Measurements from ENCODE around the gene HEXIM1.

Gene HEXIM1

GRCh38 chr17:45136846-45137560 lies 11.3 kb upstream of the HEXIM1 start:
- no peak for DNase-seq
- in situ Hi-C loops (cut with MboI; ENCODE audit: low pct_unique_long_range_greater_than_20kb, low sequenced_read_pairs): no loop called here

GRCh38 chr17:45137561-45138305 lies 10.5 kb upstream of the HEXIM1 start:
- in situ Hi-C loops (cut with MboI; ENCODE audit: low pct_unique_long_range_greater_than_20kb, low sequenced_read_pairs): no loop called here
- DNase-seq: no peak

DNA sequence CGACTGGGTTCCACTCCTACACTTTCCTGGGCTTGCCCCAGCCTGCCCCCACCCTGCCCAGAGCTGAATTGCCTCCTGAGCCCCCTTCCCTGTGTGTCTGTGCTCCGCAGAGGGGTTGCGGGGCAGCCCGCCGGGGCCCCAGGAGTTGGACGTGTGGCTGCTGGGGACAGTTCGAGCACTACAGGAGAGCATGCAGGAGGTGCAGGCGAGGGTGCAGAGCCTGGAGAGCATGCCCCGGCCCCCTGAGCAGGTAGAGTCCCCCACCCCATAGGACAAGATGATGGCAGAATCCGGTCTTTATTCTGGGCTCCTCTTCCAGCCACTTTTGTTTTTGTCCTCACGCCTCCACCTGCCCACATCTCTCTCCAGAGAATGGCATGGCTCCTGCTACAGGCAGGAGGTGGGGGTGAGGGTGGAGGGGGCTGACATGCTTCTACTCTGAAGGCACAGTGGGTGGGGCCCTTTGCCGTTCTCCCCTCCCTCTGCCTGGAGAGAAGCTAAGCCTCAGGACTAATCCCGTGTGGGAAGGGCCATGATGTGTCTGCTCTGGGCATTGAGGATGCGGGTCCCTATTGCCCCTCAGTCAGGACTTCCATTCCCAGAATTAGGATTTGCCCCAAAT lies 9.3 kb upstream of the HEXIM1 start:
- DNase-seq: no peak
- in situ Hi-C loops (cut with MboI; ENCODE audit: low pct_unique_long_range_greater_than_20kb, low sequenced_read_pairs): no loop called here

GRCh38 chr17:45139533-45139920 lies 8.7 kb upstream of the HEXIM1 start:
- in situ Hi-C loops (cut with MboI; ENCODE audit: low pct_unique_long_range_greater_than_20kb, low sequenced_read_pairs): no loop called here
- no peak for DNase-seq

DNA sequence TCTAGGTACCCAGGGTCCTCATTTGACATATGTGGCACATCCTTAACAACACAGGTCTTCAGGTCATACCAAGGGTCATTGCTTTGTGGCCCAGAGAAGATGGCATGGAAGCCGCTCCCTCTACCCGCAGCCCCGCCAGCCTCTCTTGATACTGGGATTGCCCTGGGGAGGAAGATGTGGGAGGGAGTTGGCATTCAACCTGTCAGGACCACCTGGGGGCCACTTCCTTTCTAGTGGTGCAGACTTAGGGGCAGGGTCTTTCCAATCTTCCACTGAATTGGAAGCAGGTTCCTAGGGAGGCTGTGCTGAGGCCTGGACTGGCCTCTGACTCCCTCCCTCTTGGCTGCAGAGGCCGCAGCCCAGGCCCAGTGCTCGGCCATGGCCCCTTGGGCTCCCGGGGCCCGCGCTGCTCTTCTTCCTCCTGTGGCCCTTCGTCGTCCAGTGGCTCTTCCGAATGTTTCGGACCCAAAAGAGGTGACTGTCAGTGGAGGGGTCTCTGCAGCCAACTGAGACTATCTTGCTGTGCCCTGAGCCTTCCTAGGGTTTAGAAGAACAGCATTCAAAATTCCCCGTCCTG lies 5.1 kb upstream of the HEXIM1 start:
- no peak for DNase-seq
- in situ Hi-C loops (cut with MboI; ENCODE audit: low pct_unique_long_range_greater_than_20kb, low sequenced_read_pairs): no loop called here

DNA sequence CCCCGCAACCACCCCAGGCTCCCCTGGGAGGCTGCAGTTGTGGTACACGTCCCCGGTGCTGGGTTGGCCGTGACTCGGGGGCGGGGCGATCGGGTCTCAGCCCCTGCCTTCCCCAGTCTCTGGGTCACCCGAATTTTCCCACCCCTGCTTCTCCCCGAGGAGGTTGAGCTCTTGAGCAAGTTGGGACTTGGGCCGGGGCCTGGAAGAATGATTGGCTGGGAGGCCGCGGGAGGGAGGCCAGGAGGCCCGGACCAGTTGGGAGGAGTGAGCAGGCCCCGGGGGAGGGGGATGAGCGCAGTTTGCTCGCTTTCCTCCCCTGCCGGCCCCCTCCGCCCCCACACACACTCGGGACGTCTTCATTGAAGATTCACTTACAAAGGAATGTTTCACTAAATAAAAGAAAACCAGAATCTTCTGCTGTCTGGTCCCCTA lies 4.5 kb upstream of the HEXIM1 start:
- DNase-seq: no peak
- in situ Hi-C loops (cut with MboI; ENCODE audit: low pct_unique_long_range_greater_than_20kb, low sequenced_read_pairs): no loop called here

DNA sequence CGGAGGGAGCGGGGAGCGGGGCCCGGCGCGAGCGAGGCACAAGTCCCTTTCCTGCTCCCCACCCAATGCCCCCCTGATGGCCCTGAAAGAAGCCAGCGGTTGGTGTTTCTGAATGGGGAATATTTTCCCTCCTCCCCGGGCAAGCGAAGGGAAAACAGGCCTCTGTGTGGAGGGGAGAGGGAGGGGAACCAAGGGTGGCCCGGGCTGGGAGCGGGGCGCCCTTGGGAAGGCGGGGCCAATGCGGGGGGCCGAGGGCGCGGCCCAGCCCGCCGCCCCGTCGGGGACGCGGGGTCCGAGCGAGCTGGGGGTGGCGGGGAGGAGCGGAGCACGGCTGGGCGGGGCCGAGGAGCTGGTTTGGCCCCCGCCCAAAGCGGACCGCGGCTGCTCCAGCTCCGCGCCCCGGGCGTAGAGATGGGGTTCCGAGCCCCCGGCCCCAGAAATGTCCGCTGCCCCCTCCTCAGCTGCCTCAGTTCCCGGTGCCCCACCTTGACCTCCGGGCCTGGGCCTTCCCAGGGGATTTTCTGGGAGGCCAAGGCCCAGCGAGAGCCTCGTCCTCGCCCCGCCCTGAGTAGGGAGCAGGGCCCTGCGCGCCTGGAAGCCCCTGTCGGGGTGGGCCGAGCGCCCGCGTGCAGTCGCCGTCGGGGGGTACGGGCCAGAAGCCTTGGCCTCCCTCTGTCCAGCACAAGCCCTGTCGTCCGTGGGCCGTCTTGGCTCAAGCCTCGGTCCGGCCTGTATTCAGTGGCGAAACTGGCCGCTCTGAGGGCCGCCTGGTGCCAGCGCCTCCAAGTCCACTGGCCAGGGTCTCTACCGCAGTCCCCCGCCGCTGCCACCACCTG lies 3.9 kb upstream of the HEXIM1 start:
- no peak for DNase-seq
- in situ Hi-C loops (cut with MboI; ENCODE audit: low pct_unique_long_range_greater_than_20kb, low sequenced_read_pairs): no loop called here

DNA sequence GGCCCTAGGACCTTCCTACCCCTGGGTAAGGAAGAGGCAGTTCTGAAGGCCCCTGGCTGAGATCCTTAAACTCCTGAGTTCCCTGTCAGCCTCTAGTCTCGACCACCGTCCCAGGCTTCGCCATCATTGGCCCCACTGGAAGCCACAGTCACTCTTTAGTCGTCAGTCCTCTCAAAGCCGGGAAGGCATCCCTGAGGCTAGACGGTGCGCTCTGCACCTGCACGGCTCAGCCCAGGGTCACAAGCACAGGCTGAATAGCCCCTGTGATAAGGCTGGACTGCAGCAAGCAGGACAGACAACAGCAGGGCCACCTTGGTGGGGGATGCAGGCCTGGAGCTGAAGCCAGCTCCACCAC lies 3.3 kb upstream of the HEXIM1 start:
- no peak for DNase-seq
- in situ Hi-C loops (cut with MboI; ENCODE audit: low pct_unique_long_range_greater_than_20kb, low sequenced_read_pairs): no loop called here

GRCh38 chr17:45146166-45146565 lies 2.1 kb upstream of the HEXIM1 start:
- no peak for DNase-seq
- in situ Hi-C loops (cut with MboI; ENCODE audit: low pct_unique_long_range_greater_than_20kb, low sequenced_read_pairs): no loop called here

- no peak for DNase-seq
- in situ Hi-C loops (cut with MboI; ENCODE audit: low pct_unique_long_range_greater_than_20kb, low sequenced_read_pairs): no loop called here
Observed at GRCh38 chr17:45146592-45146889, 1.7 kb upstream of the HEXIM1 start.

DNA sequence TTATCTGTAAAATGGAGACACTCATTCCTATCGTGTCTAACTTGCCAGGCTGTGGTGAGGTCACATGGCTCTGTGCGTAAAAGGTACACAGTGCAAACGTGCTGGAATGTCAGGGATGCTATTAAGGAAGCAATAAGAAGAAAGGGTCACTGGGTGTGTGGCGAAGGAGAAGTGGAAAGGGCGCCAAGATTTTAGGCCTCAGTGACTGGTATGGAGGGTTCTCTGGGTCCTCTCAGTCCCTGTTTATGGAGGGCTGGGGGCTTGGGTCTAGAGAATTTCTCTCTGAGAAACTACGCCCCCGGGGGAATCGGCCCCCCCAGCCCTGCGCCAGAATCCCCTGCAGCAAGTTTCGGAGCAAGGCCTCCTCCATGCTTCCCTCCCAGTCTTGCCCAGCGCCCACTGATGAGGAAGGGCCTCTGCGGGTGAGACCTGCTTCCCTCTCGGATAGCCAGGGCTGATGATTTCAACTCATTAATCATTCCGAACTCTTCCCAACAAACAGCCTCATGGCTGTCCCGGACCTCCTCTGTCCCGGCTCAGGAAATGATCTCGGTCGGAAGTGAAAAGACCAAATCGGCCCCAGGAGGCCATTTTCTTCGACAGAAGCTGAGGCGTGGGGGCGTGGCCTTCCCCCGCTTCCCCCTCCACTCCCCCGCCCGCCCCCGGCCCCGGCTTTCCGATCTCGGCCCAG lies 1.2 kb upstream of the HEXIM1 start:
- in situ Hi-C loops (cut with MboI; ENCODE audit: low pct_unique_long_range_greater_than_20kb, low sequenced_read_pairs): no loop called here
- no peak for DNase-seq

DNA sequence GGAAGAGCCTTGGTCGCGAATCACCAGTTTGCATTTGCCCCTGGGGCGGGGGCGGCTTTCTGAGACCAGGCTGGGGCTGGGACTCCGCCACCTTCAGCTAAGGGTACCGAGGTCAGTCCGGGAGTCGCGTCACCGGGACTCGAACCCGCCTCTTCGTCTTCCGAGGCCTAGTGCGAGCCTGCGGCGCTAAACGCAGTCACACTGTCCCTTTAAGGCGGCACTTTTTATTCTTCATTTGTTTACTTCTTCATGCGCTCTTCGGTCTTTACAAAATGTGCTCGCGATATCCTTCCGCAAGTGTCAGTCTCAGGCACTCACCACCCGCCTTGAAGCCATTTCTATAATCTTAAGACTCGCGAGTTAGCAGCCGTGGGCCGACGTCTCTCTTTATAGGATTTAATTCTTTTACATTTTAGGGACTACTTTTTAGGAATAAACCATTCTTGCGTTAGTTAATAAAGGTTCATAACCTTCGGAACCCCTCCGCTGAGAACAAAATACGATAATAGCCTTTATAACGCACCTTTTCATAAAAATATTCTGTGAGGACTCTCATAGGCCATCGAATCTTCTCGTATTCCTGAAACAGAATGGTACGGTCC lies 593 bp upstream of the HEXIM1 start:
- peak; percentile 93 for DNase-seq
- in situ Hi-C loops (cut with MboI; ENCODE audit: low pct_unique_long_range_greater_than_20kb, low sequenced_read_pairs): no loop called here

DNA sequence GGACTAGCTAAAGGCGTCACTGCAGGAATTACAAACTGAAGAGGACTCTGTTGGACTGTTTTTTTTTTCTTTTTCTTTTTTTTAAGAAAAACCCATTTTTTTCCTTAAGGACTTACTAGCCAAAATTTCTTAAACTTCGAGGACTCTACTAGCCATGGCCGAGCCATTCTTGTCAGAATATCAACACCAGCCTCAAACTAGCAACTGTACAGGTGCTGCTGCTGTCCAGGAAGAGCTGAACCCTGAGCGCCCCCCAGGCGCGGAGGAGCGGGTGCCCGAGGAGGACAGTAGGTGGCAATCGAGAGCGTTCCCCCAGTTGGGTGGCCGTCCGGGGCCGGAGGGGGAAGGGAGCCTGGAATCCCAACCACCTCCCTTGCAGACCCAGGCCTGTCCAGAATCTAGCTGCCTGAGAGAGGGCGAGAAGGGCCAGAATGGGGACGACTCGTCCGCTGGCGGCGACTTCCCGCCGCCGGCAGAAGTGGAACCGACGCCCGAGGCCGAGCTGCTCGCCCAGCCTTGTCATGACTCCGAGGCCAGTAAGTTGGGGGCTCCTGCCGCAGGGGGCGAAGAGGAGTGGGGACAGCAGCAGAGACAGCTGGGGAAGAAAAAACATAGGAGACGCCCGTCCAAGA lies 878 bp downstream of the HEXIM1 start:
- in situ Hi-C loops (cut with MboI; ENCODE audit: low pct_unique_long_range_greater_than_20kb, low sequenced_read_pairs): no loop called here
- DNase-seq: peak; percentile 87

DNA sequence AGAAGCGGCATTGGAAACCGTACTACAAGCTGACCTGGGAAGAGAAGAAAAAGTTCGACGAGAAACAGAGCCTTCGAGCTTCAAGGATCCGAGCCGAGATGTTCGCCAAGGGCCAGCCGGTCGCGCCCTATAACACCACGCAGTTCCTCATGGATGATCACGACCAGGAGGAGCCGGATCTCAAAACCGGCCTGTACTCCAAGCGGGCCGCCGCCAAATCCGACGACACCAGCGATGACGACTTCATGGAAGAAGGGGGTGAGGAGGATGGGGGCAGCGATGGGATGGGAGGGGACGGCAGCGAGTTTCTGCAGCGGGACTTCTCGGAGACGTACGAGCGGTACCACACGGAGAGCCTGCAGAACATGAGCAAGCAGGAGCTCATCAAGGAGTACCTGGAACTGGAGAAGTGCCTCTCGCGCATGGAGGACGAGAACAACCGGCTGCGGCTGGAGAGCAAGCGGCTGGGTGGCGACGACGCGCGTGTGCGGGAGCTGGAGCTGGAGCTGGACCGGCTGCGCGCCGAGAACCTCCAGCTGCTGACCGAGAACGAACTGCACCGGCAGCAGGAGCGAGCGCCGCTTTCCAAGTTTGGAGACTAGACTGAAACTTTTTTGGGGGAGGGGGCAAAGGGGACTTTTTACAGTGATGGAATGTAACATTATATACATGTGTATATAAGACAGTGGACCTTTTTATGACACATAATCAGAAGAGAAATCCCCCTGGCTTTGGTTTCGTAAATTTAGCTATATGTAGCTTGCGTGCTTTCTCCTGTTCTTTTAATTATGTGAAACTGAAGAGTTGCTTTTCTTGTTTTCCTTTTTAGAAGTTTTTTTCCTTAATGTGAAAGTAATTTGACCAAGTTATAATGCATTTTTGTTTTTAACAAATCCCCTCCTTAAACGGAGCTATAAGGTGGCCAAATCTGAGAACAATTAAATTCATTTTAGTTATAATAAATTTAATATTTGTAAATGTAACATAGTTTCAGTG lies 1.7 kb downstream of the HEXIM1 start:
- in situ Hi-C loops (cut with MboI; ENCODE audit: low pct_unique_long_range_greater_than_20kb, low sequenced_read_pairs): no loop called here
- DNase-seq: peak; percentile 57

GRCh38 chr17:45150911-45151809 lies 2.9 kb downstream of the HEXIM1 start:
- peak; percentile 54 for DNase-seq

DNA sequence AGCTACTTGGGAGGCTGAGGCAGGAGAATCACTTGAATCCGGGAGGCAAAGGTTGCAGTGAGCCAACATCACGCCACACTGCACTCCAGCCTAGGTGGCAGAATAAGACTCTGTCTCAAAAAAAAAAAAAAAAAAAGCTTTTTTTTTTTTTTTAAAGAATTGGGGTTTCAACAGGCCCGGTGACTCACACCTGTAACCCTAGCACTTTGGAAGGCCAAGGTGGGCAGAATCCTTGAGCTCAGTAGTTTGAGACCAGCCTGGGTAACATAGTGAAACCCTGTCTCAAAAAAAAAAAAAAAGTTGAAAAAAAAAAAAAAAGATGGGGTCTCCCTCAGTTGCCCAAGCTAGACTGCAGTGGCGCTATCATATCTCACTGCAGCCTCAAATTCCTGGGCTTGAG lies 6.8 kb downstream of the HEXIM1 start:
- in situ Hi-C loops (cut with MboI; ENCODE audit: low pct_unique_long_range_greater_than_20kb, low sequenced_read_pairs): no loop called here
- DNase-seq: no peak

More at GRCh38 chr17:45150911-45151809, 2.9 kb downstream of the HEXIM1 start:
- in situ Hi-C loops (cut with MboI; ENCODE audit: low pct_unique_long_range_greater_than_20kb, low sequenced_read_pairs): no loop called here

All from KBM-7 (cell line).